Stimulated activated CD4-positive, alpha-beta T cell treated with anti-CD3 and anti-CD28 coated beads, Interleukin-4, amount 100 ng/mL, for 4 hours (primary cell): ENCODE measurements around the gene DGUOK.

Experiments used
- DNase-seq, 2 experiments: peaks; one replicate each; pipeline ENCODE4 v3.0.0-alpha.2; 2020

The DGUOK gene

GRCh38 chr2:73999881-74000597 lies 73.4 kb downstream of the DGUOK start:
- no peak for DNase-seq

GRCh38 chr2:74000666-74001065 lies 74.0 kb downstream of the DGUOK start:
- no peak for DNase-seq

DNA sequence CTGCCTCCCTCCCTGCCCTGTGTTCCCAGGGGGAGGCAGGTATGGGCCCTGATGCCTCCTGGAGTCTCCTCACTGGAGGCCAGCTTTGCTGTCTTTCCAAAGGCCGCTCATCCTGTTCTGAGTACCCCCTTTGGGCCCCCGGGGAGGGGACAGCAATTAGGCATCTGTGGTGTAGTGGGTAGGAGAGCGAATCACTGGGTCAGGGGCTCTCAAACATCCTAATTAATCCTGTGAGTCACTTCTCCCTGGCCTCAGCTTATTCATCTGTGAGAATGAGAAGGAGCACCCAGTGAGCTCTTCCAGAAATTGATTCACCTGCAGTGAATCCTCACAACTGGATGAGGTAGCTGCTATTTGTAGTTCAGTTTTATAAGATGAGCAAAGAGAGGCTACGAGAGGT lies 74.4 kb downstream of the DGUOK start:
- DNase-seq, result no peak

DNA sequence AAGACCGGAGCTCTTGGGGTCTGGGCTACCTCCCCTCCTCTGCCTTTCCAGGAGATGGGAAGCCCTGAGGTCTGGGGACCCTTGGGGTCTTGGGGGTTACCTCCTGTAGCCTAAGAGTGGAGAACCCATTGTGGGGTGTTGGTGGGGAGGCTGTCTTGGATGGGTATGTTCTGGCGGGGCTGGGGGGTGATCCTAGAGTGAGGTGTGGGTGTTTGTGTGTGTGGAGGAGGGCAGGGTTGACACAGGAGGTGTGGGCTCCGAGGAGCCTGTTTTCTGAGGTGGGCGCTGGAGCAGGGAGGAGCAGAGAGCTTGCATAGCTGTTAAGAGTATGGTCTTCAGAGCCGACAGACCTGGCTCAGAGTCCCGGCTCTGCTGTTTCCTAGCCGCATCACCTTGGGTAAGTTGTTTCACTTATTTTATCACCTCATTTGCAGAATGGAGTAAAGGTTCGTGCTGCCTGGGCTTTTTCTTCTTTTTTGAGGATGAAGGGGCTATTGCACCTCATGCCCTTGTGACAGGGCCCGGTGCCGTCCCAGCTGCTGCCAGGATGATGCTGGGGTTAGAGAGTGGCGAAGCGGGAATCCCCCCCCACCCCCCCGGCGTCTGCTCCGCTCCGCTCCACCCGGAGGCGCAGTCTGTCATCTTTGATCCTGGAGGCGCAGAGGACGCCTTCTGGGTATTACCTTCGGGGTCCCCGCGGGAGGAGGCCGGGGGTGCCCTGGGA lies 75.3 kb downstream of the DGUOK start:
- DNase-seq, result no peak

DNA sequence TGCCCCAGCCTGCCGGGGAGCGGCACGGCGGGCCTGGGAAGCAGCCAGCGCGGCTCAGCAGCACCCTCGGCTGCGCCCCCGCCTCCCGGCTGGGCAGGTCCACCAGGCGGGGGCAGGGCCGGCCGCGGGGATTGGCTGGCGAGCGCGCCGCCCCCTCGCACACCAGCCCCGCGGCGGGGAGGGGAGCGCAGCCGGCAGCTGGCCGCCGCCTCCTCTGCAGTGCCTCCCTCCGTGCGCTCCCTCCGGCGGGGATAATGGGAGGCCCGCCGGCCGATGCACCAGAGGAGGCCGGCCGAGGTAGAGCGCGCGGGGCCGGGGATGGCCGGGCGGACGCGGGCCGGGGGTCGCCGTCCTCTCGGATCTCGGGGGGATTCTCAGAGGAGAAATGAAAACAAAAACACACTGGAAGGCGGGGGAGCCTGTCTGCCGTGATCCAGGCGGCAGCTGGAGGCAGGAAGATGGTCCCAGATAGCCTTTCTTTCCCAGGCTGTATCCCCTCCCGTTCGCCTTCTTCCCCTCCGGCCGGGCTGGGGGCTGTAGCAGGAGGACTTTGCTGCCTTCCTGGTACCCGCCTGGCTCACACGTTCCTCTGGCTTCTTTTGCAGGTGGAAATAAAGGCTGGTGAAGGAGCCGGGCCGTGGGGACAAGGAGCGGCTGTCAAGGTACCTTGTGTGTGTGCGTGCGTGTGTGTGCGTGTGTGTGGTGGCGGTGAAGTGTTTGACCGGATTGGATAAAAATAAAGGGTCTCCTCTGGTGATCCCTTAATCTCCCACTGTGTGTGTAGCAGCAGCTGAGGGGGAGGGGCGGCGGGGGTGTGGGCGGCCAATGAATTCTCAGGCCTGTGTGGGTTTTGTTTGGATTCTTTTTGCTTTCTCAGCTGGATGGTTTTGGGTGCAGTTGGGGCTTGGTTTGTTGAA lies 76.1 kb downstream of the DGUOK start:
- DNase-seq, result peak; percentile 67 to 72

DNA sequence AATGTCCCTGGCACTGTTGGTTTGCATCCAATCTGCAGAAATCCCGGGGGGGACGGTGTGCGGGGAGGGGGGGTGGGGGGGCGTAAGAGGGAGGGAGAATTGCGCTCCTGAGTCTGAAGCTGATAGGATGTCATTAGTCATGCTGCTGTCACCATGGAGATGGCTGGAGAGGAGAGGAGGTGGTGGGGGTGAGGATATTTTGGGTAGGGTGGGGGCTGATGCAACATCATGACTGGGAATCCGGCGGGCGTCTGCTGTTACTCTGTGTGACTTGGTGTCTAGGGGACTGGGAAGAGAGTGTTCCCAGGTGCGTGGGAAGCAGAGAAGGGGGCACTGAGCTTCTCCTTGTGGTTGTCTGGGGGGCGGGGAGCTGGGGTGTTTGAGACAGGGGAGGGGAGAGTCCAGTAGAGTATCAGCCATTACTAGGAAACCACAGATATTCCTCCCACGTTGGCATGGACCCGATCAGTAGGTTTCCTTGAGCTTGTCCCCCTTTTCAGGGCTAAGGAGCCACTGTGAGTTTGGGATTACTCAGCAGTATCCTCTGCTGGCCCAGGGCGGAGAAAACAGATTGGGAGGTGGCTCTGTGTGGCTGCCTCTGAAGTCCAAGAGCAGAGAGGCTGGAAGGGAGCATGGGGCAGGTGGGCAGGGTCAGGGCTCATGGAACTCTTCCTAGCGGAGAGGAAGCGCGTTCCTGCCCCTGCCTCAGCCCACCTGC lies 77.0 kb downstream of the DGUOK start:
- DNase-seq, result peak in 1 of 2 experiments; percentile 32

DNA sequence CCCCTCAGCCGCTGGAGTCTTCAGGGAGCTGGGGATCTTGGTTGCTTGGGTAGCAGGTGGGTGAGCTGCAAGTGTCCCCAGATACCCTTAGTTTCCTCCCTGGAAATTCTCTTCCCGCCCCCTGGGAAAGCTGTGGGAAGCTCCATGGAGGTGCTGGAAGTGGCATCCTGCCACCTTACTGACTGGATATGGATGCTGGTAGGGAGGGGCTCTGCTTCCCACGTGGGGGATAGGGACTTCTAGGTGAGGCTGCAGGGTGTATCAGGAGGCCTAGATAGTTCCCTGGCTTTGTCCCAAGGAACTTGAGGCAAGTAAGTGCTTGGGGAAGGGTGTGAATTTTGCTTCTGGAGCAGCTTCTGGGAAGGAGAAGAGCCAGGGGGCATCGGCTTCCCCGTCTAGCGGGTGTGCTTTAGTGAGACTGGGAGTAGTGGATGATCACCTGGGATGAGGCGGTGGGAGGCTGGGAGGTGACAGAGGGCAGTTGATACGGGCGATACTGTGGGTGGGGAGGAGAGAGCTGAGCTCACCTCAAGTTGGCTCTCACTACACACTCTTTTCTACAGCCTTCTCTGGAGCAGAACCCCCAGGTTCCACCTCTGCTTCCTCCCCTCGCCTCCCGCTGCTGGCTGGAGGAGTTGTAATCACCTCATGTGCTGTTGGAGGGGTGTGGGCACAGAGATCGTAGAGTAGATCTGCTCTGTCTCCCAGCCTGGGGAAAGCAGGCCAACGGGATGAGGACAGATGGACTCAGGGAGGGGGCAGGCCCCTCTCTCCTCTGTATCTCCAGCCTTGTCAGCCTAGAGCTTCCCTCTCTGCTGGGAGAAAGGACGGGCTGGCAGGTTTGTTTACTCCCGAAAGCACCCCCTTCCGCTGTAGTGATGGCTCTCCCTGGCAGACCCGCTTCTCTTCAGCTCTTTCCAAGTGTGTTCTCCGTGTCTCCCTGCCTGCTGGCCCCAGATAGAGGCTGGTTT lies 77.8 kb downstream of the DGUOK start:
- no peak for DNase-seq

GRCh38 chr2:74005786-74006185 lies 79.1 kb downstream of the DGUOK start:
- DNase-seq, result no peak

DNA sequence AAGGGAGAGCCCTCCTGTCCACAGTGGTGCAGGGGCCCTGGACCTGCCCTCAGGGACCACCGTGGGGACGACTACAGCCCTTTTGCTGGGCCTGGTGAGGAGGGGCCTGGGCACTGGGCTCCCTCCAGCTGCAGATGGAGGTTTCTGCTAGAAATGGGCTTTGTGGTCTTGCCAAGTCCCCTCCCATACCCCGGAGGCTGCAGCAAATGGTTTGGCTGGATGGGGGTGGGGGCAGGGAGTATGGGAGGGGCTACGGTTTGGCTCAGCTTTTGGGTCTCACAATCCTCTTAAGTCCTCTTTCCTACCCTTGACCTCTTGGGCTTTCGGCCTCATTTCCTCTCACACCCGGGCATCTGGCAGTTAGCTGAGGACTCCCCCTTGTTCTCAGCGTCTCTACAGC lies 79.8 kb downstream of the DGUOK start:
- DNase-seq, result no peak

- DNase-seq, result no peak
These were observed 80.4 kb downstream of the DGUOK start for GRCh38 chr2:74007121-74007520.

DNA sequence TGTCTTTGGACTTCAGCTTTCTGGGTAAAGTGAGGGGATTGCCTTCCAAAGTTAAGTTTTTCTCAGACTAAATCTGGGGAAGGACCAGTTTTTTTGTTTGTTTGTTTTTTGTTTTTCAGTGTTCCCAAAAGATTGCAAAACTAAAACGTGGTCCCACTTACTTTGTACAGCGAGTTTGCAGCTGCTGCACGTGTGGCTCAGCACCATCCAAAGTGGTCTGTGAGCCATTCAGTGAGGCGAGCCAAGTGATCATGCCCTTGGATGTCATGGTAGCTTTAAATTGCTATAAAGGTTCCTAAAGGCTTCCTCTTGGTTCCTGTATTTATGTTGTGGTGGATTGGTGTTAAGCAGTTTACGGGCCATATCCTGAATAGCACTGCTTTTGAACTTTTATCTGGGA lies 81.0 kb downstream of the DGUOK start:
- DNase-seq, result no peak
